ENCODE results near the gene SRGAP2B.
"Not testable (repeated sequence)": the region's sequence is repeated elsewhere in the genome, so short reads cannot be mapped to it uniquely, and the experiment has no call there.

DNA sequence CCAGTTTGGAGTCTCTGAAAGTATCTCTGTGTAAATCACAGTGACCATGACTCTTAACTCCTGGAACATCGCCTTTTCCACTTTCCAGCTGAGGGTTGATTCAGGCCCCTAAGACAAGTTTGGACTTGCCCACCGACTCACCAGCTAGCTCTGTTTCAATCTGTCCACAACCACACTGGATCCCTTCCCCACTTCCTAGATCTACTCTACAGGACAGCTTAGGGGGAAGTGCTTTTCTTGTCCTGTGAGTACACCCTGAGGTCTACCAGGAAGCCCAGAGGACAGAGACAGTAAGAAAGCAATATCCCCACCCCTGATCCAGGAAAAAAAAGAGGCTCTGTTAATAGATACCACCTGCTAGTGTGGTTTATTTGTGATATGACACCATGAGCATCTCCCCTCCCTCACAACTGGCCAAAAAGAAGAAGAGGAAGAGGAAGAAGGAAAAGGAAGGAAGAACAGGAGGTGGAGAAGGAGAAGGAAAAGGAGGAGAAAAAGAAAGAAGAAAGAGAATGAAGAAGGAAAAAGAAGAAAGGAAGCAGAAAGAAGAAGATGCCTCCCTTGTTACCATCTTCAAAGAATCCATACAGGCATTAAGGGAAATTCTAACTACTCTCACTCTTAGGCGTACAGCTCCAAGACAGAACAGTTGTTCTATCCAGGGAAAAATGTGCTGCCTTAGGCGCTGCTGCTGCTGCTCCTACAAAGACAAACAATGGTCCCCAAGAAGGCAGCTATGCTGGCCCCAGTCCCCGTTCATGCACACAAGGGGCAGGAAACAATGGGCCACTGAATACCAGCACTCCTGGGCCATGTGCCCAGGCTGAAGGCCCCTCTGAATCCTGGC, 96.8 kb downstream of the SRGAP2B start:
- TF ChIP-seq CTCF (IDR thresholded peaks at IDR 0.05; ENCODE audit: borderline replicate concordance, extremely low read depth, low read length, poor library complexity, severe bottlenecking); EZH2 (IDR thresholded peaks at IDR 0.05; ENCODE audit: borderline replicate concordance, low read depth, low read length, severe bottlenecking): not testable (repeated sequence)
